GM23338 (cell line): ENCODE measurements around the gene SRP72. TPM values are rescaled to one million over a fixed set of nuclear protein-coding genes. Genes with fewer than 3 reads are reported as not detected.
A peak's percentile ranks its signal among the peaks of the same experiment; 100 is the strongest.

Source experiments
- ATAC-seq: fragments of 200-7000 bp; cut with Tn5 transposase; 3 replicates; pipeline ENCODE4 v1.9.1; 2020
- DNase-seq: peaks from one replicate; pipeline ENCODE4 v3.0.0-alpha.2; 2015; ENCODE audit warnings: low spot score
- H2AFZ ChIP-seq: fragments of 200-600 bp; sonication (generic); 2 replicates; pipeline ENCODE4 v1.8.0; 2016; ENCODE audit warnings: antibody characterized with exemption, mild to moderate bottlenecking, moderate library complexity
- H3F3A ChIP-seq: fragments of 200-600 bp; sonication (generic); replicated peaks from 2 replicates; pipeline ENCODE4 v1.8.0; 2017; ENCODE audit warnings: antibody characterized with exemption, mixed run types, low read depth
- H3K27ac ChIP-seq: fragments of 200-600 bp; sonication (generic); 2 replicates; pipeline ENCODE4 v1.6.1; 2016; ENCODE audit warnings: low read depth
- H3K27me3 ChIP-seq: fragments of 200-600 bp; sonication (generic); 2 replicates; pipeline ENCODE4 v1.8.0; 2016; ENCODE audit warnings: mild to moderate bottlenecking, mixed run types, moderate library complexity; ENCODE audit not compliant: insufficient read depth
- H3K36me3 ChIP-seq: fragments of 200-600 bp; sonication (generic); 2 replicates; pipeline ENCODE4 v1.8.0; 2016; ENCODE audit warnings: mild to moderate bottlenecking; ENCODE audit not compliant: insufficient read depth
- H3K4me1 ChIP-seq: fragments of 200-600 bp; sonication (generic); 2 replicates; pipeline ENCODE4 v1.8.0; 2016; ENCODE audit warnings: mild to moderate bottlenecking, moderate library complexity; ENCODE audit not compliant: insufficient read depth
- H3K4me2 ChIP-seq: fragments of 200-600 bp; sonication (generic); 2 replicates; pipeline ENCODE4 v1.7.1; 2017; ENCODE audit warnings: mixed run types
- H3K4me3 ChIP-seq: fragments of 200-600 bp; sonication (generic); 2 replicates; pipeline ENCODE4 v1.6.1; 2016; ENCODE audit warnings: mixed run types
- H3K79me2 ChIP-seq: fragments of 200-600 bp; sonication (generic); replicated peaks from 2 replicates; pipeline ENCODE4 v1.8.0; 2017; ENCODE audit warnings: mild to moderate bottlenecking; ENCODE audit not compliant: insufficient read depth
- H3K9me2 ChIP-seq: fragments of 200-600 bp; sonication (generic); 2 replicates; pipeline ENCODE4 v1.8.0; 2017; ENCODE audit not compliant: insufficient read depth
- H4K20me1 ChIP-seq: fragments of 200-600 bp; sonication (generic); replicated peaks from 2 replicates; pipeline ENCODE4 v1.8.0; 2017; ENCODE audit warnings: mild to moderate bottlenecking; ENCODE audit not compliant: insufficient read depth
- H3K27ac Mint-ChIP-seq: 2 replicates; pipeline ENCODE4 v1.8.0; 2020; ENCODE audit warnings: inconsistent platforms, mild to moderate bottlenecking, moderate library complexity, mixed read lengths
- H3K27me3 Mint-ChIP-seq: 3 replicates; pipeline ENCODE4 v1.8.0; 2022; ENCODE audit warnings: low read depth, mild to moderate bottlenecking, moderate library complexity, mixed read lengths, inconsistent platforms; ENCODE audit not compliant: insufficient read depth, poor library complexity
- H3K36me3 Mint-ChIP-seq: 3 replicates; pipeline ENCODE4 v1.8.0; 2021; ENCODE audit warnings: low read depth, mild to moderate bottlenecking, inconsistent platforms, moderate library complexity, mixed read lengths
- H3K4me1 Mint-ChIP-seq: 3 replicates; pipeline ENCODE4 v1.8.0; 2020; ENCODE audit warnings: mild to moderate bottlenecking, inconsistent platforms, mixed read lengths
- H3K4me3 Mint-ChIP-seq: 3 replicates; pipeline ENCODE4 v1.8.0; 2021; ENCODE audit warnings: moderate library complexity, mild to moderate bottlenecking, inconsistent platforms, mixed read lengths
- H3K9me3 Mint-ChIP-seq: 3 replicates; pipeline ENCODE4 v1.8.0; 2020; ENCODE audit warnings: moderate library complexity, mild to moderate bottlenecking, inconsistent platforms, mixed read lengths
- CREB1 ChIP-seq: fragments of 250-450 bp; sonication (Bioruptor Pico); IDR thresholded peaks from 2 replicates; pipeline ENCODE4 v1.5.0; 2020; ENCODE audit warnings: low read depth, mild to moderate bottlenecking, moderate library complexity
- EZH2 ChIP-seq: fragments of 200-600 bp; sonication (generic); IDR thresholded peaks from one replicate; pipeline ENCODE4 v1.8.0; 2017; ENCODE audit warnings: antibody characterized with exemption, mild to moderate bottlenecking, low read depth; ENCODE audit not compliant: unreplicated experiment
- EZH2phosphoT487 ChIP-seq: fragments of 200-600 bp; sonication (generic); IDR thresholded peaks from one replicate; pipeline ENCODE4 v1.8.1; 2018; ENCODE audit warnings: antibody characterized with exemption; ENCODE audit not compliant: unreplicated experiment
- JUNB ChIP-seq: IDR thresholded peaks from one replicate; pipeline ENCODE4 v1.6.1; 2016; ENCODE audit warnings: antibody characterized with exemption; ENCODE audit not compliant: unreplicated experiment
- NANOG ChIP-seq: IDR thresholded peaks from 2 replicates; pipeline ENCODE4 v1.6.1; 2016; ENCODE audit warnings: antibody characterized with exemption, borderline replicate concordance
- POLR2AphosphoS5 ChIP-seq: IDR thresholded peaks from 2 replicates; pipeline ENCODE4 v1.6.1; 2016; ENCODE audit warnings: antibody characterized with exemption, low read depth
- STAT1 ChIP-seq: IDR thresholded peaks from one replicate; pipeline ENCODE4 v1.6.1; 2016; ENCODE audit warnings: antibody characterized with exemption; ENCODE audit not compliant: unreplicated experiment
- ZNF114 ChIP-seq: fragments of 250-450 bp; sonication (Bioruptor Pico); IDR thresholded peaks from 2 replicates; pipeline ENCODE4 v1.5.0; 2020; ENCODE audit warnings: mild to moderate bottlenecking, moderate library complexity
- ZNF331 ChIP-seq: fragments of 250-450 bp; sonication (Bioruptor Pico); IDR thresholded peaks from 2 replicates; pipeline ENCODE4 v1.5.0; 2020; ENCODE audit warnings: low read depth, mild to moderate bottlenecking, moderate library complexity
- polyA plus RNA-seq: library from polyadenylated mRNA; unstranded; fragments of >200 nt; fragmentation: Nextera tagmentation; extraction: Ambion mirVana; gene quantifications from 2 replicates; pipeline ENCODE4 v1.2.1, GENCODE V29; 2016
- total RNA-seq: library from RNA; depleted of rRNA; stranded (reverse); fragments of >200 nt; shearing (Covaris generic); gene quantifications from 2 replicates; pipeline ENCODE4 v1.2.3, GENCODE V29; 2014
- TF ChIP-seq, protein P1 (sequence below): fragments of 250-450 bp; sonication (Bioruptor Pico); IDR thresholded peaks from 2 replicates; pipeline ENCODE4 v1.5.0; 2020; ENCODE audit warnings: mild to moderate bottlenecking, moderate library complexity
- TF ChIP-seq, protein P2 (sequence below), 2 experiments: fragments of 200-600 bp in 1 of 2; sonication (generic) in 1 of 2; conservative IDR thresholded peaks; 2 replicates each; pipeline versions ENCODE4 v1.5.1 to v1.6.1; 2016 to 2017; ENCODE audit warnings: antibody characterized with exemption in 2 of 2, low read depth in 2 of 2, mild to moderate bottlenecking in 2 of 2, moderate library complexity in 1 of 2
- TF ChIP-seq, protein P3 (sequence below): IDR thresholded peaks from 2 replicates; pipeline ENCODE4 v1.6.1; 2016; ENCODE audit warnings: antibody characterized with exemption
- TF ChIP-seq, protein P4 (sequence below): IDR thresholded peaks from one replicate; pipeline ENCODE4 v1.6.1; 2018; ENCODE audit warnings: antibody characterized with exemption; ENCODE audit not compliant: unreplicated experiment

SRP72 gene
- total and polyA plus RNA-seq, 2 experiments from 2014 or later: 84.6 to 174 TPM

DNA sequence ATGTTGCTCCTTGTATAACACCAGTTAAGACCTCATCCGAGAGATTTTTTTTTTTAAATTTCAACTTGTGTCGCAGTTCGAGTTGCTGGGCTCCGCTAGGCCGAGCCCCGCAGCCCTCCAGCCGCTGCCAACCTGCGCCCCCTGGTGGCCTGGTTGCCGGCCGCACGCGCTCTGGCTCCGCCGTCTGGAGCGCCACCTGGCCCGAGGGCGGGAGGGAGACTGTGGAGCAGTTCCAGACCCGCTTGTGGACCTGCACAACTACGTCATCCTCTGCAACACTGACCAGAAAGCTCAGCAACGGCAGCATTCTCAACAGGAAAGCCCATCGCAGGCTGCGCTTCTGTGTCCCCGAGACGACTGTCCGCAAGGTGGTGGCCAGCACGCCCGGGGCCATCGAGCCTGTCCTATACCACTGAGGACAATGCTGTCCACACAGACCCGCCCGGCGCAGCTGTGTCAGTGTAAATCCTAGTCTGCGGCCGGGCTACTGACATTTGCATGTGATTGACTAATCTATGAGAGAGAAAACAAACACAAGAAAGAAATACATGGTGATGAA lies 77.2 kb downstream of the SRP72 start:
- Histone ChIP-seq H3F3A (no peaks in the 10 kb centered on the region), H3K79me2 (no peaks in the 10 kb centered on the region), H3K4me1 (no peaks in the 10 kb centered on the region), H4K20me1 (no peaks in the 10 kb centered on the region), H3K27ac (no peak overlapping the region), H2AFZ (peak overlapping the region; percentile 74; the same call in 1 of the 2 replicates), H3K4me3 (peak overlapping the region; percentile 45), H3K9me2 (no peaks in the 10 kb centered on the region), H3K4me2 (peak overlapping the region; percentile 77), H3K36me3 (no peaks in the 10 kb centered on the region), H3K27me3 (peaks cover 12% of the 10 kb centered on the region)
- peak; percentile 87 for DNase-seq
- Mint-ChIP-seq H3K9me3 (no peaks in the 10 kb centered on the region; the same call in 2 of the 3 replicates), H3K27me3 (peaks cover 5% of the 10 kb centered on the region), H3K36me3 (no peaks in the 10 kb centered on the region), H3K4me3 (peak overlapping the region; percentile 68; the same call in 2 of the 3 replicates), H3K27ac (no peak overlapping the region), H3K4me1 (no peaks in the 10 kb centered on the region)
- TF ChIP-seq POLR2AphosphoS5 (no peak), ZNF331 (CRISPR knock-in tag) (no peak), EZH2phosphoT487 (no peak), EZH2 (no peak), STAT1 (no peak), ZNF114 (CRISPR knock-in tag) (no peak), CREB1 (CRISPR knock-in tag) (peak; percentile 74), JUNB (no peak), NANOG (no peak)
- TF ChIP-seq, protein P1, sequence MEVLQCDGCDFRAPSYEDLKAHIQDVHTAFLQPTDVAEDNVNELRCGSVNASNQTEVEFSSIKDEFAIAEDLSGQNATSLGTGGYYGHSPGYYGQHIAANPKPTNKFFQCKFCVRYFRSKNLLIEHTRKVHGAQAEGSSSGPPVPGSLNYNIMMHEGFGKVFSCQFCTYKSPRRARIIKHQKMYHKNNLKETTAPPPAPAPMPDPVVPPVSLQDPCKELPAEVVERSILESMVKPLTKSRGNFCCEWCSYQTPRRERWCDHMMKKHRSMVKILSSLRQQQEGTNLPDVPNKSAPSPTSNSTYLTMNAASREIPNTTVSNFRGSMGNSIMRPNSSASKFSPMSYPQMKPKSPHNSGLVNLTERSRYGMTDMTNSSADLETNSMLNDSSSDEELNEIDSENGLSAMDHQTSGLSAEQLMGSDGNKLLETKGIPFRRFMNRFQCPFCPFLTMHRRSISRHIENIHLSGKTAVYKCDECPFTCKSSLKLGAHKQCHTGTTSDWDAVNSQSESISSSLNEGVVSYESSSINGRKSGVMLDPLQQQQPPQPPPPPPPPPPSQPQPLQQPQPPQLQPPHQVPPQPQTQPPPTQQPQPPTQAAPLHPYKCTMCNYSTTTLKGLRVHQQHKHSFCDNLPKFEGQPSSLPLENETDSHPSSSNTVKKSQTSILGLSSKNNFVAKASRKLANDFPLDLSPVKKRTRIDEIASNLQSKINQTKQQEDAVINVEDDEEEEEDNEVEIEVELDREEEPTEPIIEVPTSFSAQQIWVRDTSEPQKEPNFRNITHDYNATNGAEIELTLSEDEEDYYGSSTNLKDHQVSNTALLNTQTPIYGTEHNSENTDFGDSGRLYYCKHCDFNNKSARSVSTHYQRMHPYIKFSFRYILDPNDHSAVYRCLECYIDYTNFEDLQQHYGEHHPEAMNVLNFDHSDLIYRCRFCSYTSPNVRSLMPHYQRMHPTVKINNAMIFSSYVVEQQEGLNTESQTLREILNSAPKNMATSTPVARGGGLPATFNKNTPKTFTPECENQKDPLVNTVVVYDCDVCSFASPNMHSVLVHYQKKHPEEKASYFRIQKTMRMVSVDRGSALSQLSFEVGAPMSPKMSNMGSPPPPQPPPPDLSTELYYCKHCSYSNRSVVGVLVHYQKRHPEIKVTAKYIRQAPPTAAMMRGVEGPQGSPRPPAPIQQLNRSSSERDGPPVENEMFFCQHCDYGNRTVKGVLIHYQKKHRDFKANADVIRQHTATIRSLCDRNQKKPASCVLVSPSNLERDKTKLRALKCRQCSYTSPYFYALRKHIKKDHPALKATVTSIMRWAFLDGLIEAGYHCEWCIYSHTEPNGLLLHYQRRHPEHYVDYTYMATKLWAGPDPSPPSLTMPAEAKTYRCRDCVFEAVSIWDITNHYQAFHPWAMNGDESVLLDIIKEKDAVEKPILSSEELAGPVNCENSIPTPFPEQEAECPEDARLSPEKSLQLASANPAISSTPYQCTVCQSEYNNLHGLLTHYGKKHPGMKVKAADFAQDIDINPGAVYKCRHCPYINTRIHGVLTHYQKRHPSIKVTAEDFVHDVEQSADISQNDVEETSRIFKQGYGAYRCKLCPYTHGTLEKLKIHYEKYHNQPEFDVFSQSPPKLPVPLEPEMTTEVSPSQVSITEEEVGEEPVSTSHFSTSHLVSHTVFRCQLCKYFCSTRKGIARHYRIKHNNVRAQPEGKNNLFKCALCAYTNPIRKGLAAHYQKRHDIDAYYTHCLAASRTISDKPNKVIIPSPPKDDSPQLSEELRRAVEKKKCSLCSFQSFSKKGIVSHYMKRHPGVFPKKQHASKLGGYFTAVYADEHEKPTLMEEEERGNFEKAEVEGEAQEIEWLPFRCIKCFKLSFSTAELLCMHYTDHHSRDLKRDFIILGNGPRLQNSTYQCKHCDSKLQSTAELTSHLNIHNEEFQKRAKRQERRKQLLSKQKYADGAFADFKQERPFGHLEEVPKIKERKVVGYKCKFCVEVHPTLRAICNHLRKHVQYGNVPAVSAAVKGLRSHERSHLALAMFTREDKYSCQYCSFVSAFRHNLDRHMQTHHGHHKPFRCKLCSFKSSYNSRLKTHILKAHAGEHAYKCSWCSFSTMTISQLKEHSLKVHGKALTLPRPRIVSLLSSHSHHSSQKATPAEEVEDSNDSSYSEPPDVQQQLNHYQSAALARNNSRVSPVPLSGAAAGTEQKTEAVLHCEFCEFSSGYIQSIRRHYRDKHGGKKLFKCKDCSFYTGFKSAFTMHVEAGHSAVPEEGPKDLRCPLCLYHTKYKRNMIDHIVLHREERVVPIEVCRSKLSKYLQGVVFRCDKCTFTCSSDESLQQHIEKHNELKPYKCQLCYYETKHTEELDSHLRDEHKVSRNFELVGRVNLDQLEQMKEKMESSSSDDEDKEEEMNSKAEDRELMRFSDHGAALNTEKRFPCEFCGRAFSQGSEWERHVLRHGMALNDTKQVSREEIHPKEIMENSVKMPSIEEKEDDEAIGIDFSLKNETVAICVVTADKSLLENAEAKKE (CRISPR knock-in tag): no peak
- TF ChIP-seq, protein P2, sequence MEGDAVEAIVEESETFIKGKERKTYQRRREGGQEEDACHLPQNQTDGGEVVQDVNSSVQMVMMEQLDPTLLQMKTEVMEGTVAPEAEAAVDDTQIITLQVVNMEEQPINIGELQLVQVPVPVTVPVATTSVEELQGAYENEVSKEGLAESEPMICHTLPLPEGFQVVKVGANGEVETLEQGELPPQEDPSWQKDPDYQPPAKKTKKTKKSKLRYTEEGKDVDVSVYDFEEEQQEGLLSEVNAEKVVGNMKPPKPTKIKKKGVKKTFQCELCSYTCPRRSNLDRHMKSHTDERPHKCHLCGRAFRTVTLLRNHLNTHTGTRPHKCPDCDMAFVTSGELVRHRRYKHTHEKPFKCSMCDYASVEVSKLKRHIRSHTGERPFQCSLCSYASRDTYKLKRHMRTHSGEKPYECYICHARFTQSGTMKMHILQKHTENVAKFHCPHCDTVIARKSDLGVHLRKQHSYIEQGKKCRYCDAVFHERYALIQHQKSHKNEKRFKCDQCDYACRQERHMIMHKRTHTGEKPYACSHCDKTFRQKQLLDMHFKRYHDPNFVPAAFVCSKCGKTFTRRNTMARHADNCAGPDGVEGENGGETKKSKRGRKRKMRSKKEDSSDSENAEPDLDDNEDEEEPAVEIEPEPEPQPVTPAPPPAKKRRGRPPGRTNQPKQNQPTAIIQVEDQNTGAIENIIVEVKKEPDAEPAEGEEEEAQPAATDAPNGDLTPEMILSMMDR (conservative IDR thresholded peaks at IDR 0.05; ENCODE audit: low read depth in 2 of 2): peak; percentile 86 to 98
- TF ChIP-seq, protein P3, sequence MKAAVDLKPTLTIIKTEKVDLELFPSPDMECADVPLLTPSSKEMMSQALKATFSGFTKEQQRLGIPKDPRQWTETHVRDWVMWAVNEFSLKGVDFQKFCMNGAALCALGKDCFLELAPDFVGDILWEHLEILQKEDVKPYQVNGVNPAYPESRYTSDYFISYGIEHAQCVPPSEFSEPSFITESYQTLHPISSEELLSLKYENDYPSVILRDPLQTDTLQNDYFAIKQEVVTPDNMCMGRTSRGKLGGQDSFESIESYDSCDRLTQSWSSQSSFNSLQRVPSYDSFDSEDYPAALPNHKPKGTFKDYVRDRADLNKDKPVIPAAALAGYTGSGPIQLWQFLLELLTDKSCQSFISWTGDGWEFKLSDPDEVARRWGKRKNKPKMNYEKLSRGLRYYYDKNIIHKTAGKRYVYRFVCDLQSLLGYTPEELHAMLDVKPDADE: no peak
- TF ChIP-seq, protein P4, sequence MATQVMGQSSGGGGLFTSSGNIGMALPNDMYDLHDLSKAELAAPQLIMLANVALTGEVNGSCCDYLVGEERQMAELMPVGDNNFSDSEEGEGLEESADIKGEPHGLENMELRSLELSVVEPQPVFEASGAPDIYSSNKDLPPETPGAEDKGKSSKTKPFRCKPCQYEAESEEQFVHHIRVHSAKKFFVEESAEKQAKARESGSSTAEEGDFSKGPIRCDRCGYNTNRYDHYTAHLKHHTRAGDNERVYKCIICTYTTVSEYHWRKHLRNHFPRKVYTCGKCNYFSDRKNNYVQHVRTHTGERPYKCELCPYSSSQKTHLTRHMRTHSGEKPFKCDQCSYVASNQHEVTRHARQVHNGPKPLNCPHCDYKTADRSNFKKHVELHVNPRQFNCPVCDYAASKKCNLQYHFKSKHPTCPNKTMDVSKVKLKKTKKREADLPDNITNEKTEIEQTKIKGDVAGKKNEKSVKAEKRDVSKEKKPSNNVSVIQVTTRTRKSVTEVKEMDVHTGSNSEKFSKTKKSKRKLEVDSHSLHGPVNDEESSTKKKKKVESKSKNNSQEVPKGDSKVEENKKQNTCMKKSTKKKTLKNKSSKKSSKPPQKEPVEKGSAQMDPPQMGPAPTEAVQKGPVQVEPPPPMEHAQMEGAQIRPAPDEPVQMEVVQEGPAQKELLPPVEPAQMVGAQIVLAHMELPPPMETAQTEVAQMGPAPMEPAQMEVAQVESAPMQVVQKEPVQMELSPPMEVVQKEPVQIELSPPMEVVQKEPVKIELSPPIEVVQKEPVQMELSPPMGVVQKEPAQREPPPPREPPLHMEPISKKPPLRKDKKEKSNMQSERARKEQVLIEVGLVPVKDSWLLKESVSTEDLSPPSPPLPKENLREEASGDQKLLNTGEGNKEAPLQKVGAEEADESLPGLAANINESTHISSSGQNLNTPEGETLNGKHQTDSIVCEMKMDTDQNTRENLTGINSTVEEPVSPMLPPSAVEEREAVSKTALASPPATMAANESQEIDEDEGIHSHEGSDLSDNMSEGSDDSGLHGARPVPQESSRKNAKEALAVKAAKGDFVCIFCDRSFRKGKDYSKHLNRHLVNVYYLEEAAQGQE: no peak
- ATAC-seq: peak; percentile 99
